HG02610 (cell line): ENCODE data around the gene FURIN.
"Not testable (repeated sequence)": the region's sequence is repeated elsewhere in the genome, so short reads cannot be mapped to it uniquely, and the experiment has no call there.

Experiments used
- ATAC-seq: cut with Tn5 transposase; IDR thresholded peaks from one replicate; pipeline ENCODE4 v1.9.1; 2021; ENCODE audit warnings: mild to moderate bottlenecking, moderate library complexity; ENCODE audit not compliant: unreplicated experiment

The FURIN gene

GRCh38 chr15:90901175-90902039 is 33.0 kb downstream of the FURIN start:
- ATAC-seq: no peak

GRCh38 chr15:90902040-90902839 is 33.9 kb downstream of the FURIN start:
- peak; percentile 71 for ATAC-seq

GRCh38 chr15:90902840-90903732 is 34.7 kb downstream of the FURIN start, which contains the start of gene MAN2A2:
Gene MAN2A2 (plus strand): TSS chr15:90903302. CDS start chr15:90904208, 906 bp downstream.
- peak; percentile 60 for ATAC-seq

GRCh38 chr15:90903733-90904536 is 35.5 kb downstream of the FURIN start:
- ATAC-seq: no peak

GRCh38 chr15:90904746-90905145 is 36.4 kb downstream of the FURIN start:
- ATAC-seq: no peak

GRCh38 chr15:90905306-90906180 is 37.2 kb downstream of the FURIN start:
- ATAC-seq: no peak

GRCh38 chr15:90906181-90906849 is 37.9 kb downstream of the FURIN start:
- ATAC-seq: no peak

GRCh38 chr15:90907051-90907660 is 38.8 kb downstream of the FURIN start:
- ATAC-seq: no peak

- ATAC-seq: no peak
Observed at GRCh38 chr15:90907838-90908507, 39.6 kb downstream of the FURIN start.

- not testable (repeated sequence) for ATAC-seq
Observed at GRCh38 chr15:90909449-90909848, 41.1 kb downstream of the FURIN start.

- no peak for ATAC-seq
Observed at GRCh38 chr15:90909976-90910375, 41.6 kb downstream of the FURIN start.

- ATAC-seq: no peak
Observed at GRCh38 chr15:90910441-90911301, 42.3 kb downstream of the FURIN start.

- ATAC-seq: no peak
Observed at GRCh38 chr15:90911302-90911623, 42.9 kb downstream of the FURIN start.

- no peak for ATAC-seq
Observed at GRCh38 chr15:90911906-90912769, 43.8 kb downstream of the FURIN start.

- ATAC-seq: no peak
Observed at GRCh38 chr15:90912770-90913075, 44.3 kb downstream of the FURIN start.

- no peak for ATAC-seq
Observed at GRCh38 chr15:90913398-90913944, 45.1 kb downstream of the FURIN start.
